Muscle of leg (tissue), 16 donors: ENCODE measurements around the gene PLD4. TPM values are rescaled to one million over a fixed set of nuclear protein-coding genes. Genes with fewer than 3 reads are reported as not detected.
A peak's percentile ranks its signal among the peaks of the same experiment; 100 is the strongest.

Experiments
- DNase-seq: peaks from one replicate; pipeline ENCODE4 v3.0.0; 2013
- H3K27ac ChIP-seq: one replicate; pipeline ENCODE4 v1.5.1; 2013; ENCODE audit warnings: mild to moderate bottlenecking, low read length, control low read depth
- H3K27me3 ChIP-seq: one replicate; pipeline ENCODE4 v1.6.1; 2013; ENCODE audit warnings: low read length; ENCODE audit not compliant: control insufficient read depth, insufficient read depth
- H3K36me3 ChIP-seq: one replicate; pipeline ENCODE4 v1.6.1; 2013; ENCODE audit warnings: low read length; ENCODE audit not compliant: control insufficient read depth, insufficient read depth
- H3K4me1 ChIP-seq: one replicate; pipeline ENCODE4 v1.6.1; 2013; ENCODE audit warnings: low read length; ENCODE audit not compliant: control insufficient read depth, insufficient read depth
- H3K4me3 ChIP-seq: one replicate; pipeline ENCODE4 v1.5.1; 2013; ENCODE audit warnings: low read length, control low read depth
- H3K9me3 ChIP-seq: replicated peaks from 2 replicates; pipeline ENCODE4 v1.6.1; 2013; ENCODE audit warnings: low read depth, low read length; ENCODE audit not compliant: control insufficient read depth
- WGBS: methylation state at CpG from one replicate; pipeline ENCODE4 v1.1.5; 2013; ENCODE audit warnings: missing lambda C conversion rate; ENCODE audit not compliant: insufficient coverage; 5-methylcytosine and 5-hydroxymethylcytosine counted together
- long read RNA-seq, 11 donors: transcript quantifications; one replicate each; lab custom pipeline, GENCODE V29; 2026
- polyA plus RNA-seq, 8 donors: library from polyadenylated mRNA; unstranded; fragments of 120-200 nt; gene quantifications; one replicate each; pipeline versions ENCODE4 v1.2.1 to v1.2.3, GENCODE V29; 2013; ENCODE audit warnings: inconsistent platforms in 1 of 8, low replicate concordance in 1 of 8; ENCODE audit not compliant: insufficient read length in 8 of 8, insufficient read depth in 1 of 8
- total RNA-seq: library from RNA; stranded (reverse); fragments of 120-200 nt; gene quantifications from one replicate; pipeline ENCODE4 v1.2.4, GENCODE V29; 2013

PLD4 gene
- total RNA-seq, result 3.1 TPM
- polyA plus RNA-seq, result 1 to 10 TPM; 4.4 to 9.7 (median 6.6) TPM
- long read RNA-seq, donor 1, full-length matches to known transcripts, result 1 of 1 reads
- long read RNA-seq, donor 1, partial matches to known transcripts, result 0 of 1 reads
- long read RNA-seq, donor 1, other reads (novel, unspliced or antisense), result 0 of 1 reads
- long read RNA-seq, donor 2, result 0 reads
- long read RNA-seq, donor 3, full-length matches to known transcripts, result 2 of 2 reads
- long read RNA-seq, donor 3, partial matches to known transcripts, result 0 of 2 reads
- long read RNA-seq, donor 3, other reads (novel, unspliced or antisense), result 0 of 2 reads
- long read RNA-seq, donor 4, partial matches to known transcripts, result 0 of 1 reads
- long read RNA-seq, donor 4, other reads (novel, unspliced or antisense), result 0 of 1 reads
- long read RNA-seq, donor 5, full-length matches to known transcripts, result 4 of 4 reads
- long read RNA-seq, donor 5, partial matches to known transcripts, result 0 of 4 reads
- long read RNA-seq, donor 5, other reads (novel, unspliced or antisense), result 0 of 4 reads
- long read RNA-seq, donor 6, full-length matches to known transcripts, result 3 of 3 reads
- long read RNA-seq, donor 6, partial matches to known transcripts, result 0 of 3 reads
- long read RNA-seq, donor 6, other reads (novel, unspliced or antisense), result 0 of 3 reads
- long read RNA-seq, donor 7, full-length matches to known transcripts, result 2 of 2 reads
- long read RNA-seq, donor 7, partial matches to known transcripts, result 0 of 2 reads
- long read RNA-seq, donor 7, other reads (novel, unspliced or antisense), result 0 of 2 reads
- long read RNA-seq, donor 8, result 0 reads
- long read RNA-seq, donor 9, result 0 reads
- long read RNA-seq, donor 10, partial matches to known transcripts, result 0 of 1 reads
- long read RNA-seq, donor 10, other reads (novel, unspliced or antisense), result 0 of 1 reads
- long read RNA-seq, donor 11, full-length matches to known transcripts, result 1 of 1 reads
- long read RNA-seq, donor 11, partial matches to known transcripts, result 0 of 1 reads
- long read RNA-seq, donor 11, other reads (novel, unspliced or antisense), result 0 of 1 reads

- no peak within 1 kb of the TSS for H3K27ac ChIP-seq
- H3K4me3 ChIP-seq, result peak within 1 kb of the TSS; percentile 15
- WGBS, result 50% methylated on average over 9 of the region's 14 CpGs
These were observed at the start of gene PLD4 for GRCh38 chr14:104924421-104925213. Gene PLD4 (plus strand): TSS chr14:104924879. CDS start chr14:104927141, 2,262 bp downstream.

GRCh38 chr14:104875412-104875751 is 49.3 kb upstream of the PLD4 start:
- peaks cover 44% of the 10 kb centered on the region for H3K4me1 ChIP-seq
- DNase-seq, result no peak
- peaks cover 10% of the 10 kb centered on the region for H3K27me3 ChIP-seq
- 89% methylated on average over 12 of the region's 13 CpGs for WGBS
- no peak overlapping the region for H3K4me3 ChIP-seq
- H3K36me3 ChIP-seq, result no peaks in the 10 kb centered on the region
- H3K27ac ChIP-seq, result no peak overlapping the region
- H3K9me3 ChIP-seq, result no peaks in the 10 kb centered on the region

More at GRCh38 chr14:104924421-104925213, at the start of gene PLD4:
- DNase-seq, result no peak
- H3K36me3 ChIP-seq, result no peaks in the 10 kb centered on the region
- H3K9me3 ChIP-seq, result peaks cover 8% of the 10 kb centered on the region
- peaks cover 24% of the 10 kb centered on the region for H3K4me1 ChIP-seq
- peaks cover 2% of the 10 kb centered on the region for H3K27me3 ChIP-seq

- 82% methylated on average over 7 of the region's 8 CpGs for WGBS
- Histone ChIP-seq H3K27ac (no peak overlapping the region), H3K4me3 (no peak overlapping the region), H3K4me1 (peaks cover 48% of the 10 kb centered on the region), H3K36me3 (no peaks in the 10 kb centered on the region), H3K27me3 (peaks cover 10% of the 10 kb centered on the region), H3K9me3 (no peaks in the 10 kb centered on the region)
- DNase-seq, result no peak
These were observed 48.9 kb upstream of the PLD4 start for GRCh38 chr14:104875811-104876210.

- no peaks in the 10 kb centered on the region for H3K36me3 ChIP-seq
- H3K9me3 ChIP-seq, result no peaks in the 10 kb centered on the region
- WGBS, result 84% methylated on average over 5 of the region's 8 CpGs
- peaks cover 10% of the 10 kb centered on the region for H3K27me3 ChIP-seq
- DNase-seq, result no peak
- peaks cover 52% of the 10 kb centered on the region for H3K4me1 ChIP-seq
- no peak overlapping the region for H3K4me3 ChIP-seq
- no peak overlapping the region for H3K27ac ChIP-seq
These were observed 48.4 kb upstream of the PLD4 start for GRCh38 chr14:104876251-104876699.

- H3K4me1 ChIP-seq, result peaks cover 59% of the 10 kb centered on the region
- H3K36me3 ChIP-seq, result no peaks in the 10 kb centered on the region
- H3K27ac ChIP-seq, result no peak overlapping the region
- no peak overlapping the region for H3K4me3 ChIP-seq
- no peak for DNase-seq
- H3K27me3 ChIP-seq, result peaks cover 10% of the 10 kb centered on the region
- 85% methylated on average over 11 of the region's 14 CpGs for WGBS
- no peaks in the 10 kb centered on the region for H3K9me3 ChIP-seq
These were observed 47.4 kb upstream of the PLD4 start for GRCh38 chr14:104877066-104877805.

GRCh38 chr14:104877806-104878550 is 46.7 kb upstream of the PLD4 start:
- H3K27ac ChIP-seq, result no peak overlapping the region
- no peaks in the 10 kb centered on the region for H3K9me3 ChIP-seq
- WGBS, result 74% methylated on average over 27 of the region's 30 CpGs
- H3K4me1 ChIP-seq, result peaks cover 59% of the 10 kb centered on the region
- no peaks in the 10 kb centered on the region for H3K36me3 ChIP-seq
- no peak for DNase-seq
- no peak overlapping the region for H3K4me3 ChIP-seq
- peaks cover 6% of the 10 kb centered on the region for H3K27me3 ChIP-seq

GRCh38 chr14:104878582-104878981 is 46.1 kb upstream of the PLD4 start:
- H3K4me1 ChIP-seq, result peaks cover 52% of the 10 kb centered on the region
- H3K9me3 ChIP-seq, result no peaks in the 10 kb centered on the region
- H3K36me3 ChIP-seq, result no peaks in the 10 kb centered on the region
- H3K4me3 ChIP-seq, result no peak overlapping the region
- no peak overlapping the region for H3K27ac ChIP-seq
- DNase-seq, result no peak
- H3K27me3 ChIP-seq, result peaks cover 6% of the 10 kb centered on the region
- 78% methylated on average over 14 of the region's 14 CpGs for WGBS

- Histone ChIP-seq H3K4me3 (no peak overlapping the region), H3K9me3 (no peaks in the 10 kb centered on the region), H3K36me3 (no peaks in the 10 kb centered on the region), H3K27me3 (peaks cover 6% of the 10 kb centered on the region), H3K27ac (no peak overlapping the region), H3K4me1 (peaks cover 49% of the 10 kb centered on the region)
- no peak for DNase-seq
- 83% methylated on average over 13 of the region's 29 CpGs for WGBS
These were observed 45.3 kb upstream of the PLD4 start for GRCh38 chr14:104879201-104879982.
